ENCODE results near the gene PTPN3. TPM values are rescaled to one million over a fixed set of nuclear protein-coding genes. Genes with fewer than 3 reads are reported as not detected.

The PTPN3 gene
- total RNA-seq, 2 donors from 2014 or later = 16.9 to 20.3 TPM

GRCh38 chr9:109519366-109519765 lies 21.3 kb upstream of the PTPN3 start:
- DNase-seq (ENCODE audit: low spot score) (no peak), ATAC-seq (ENCODE audit: insufficient number of reproducible peaks, low FRiP score, low read depth) (no peak)
- Histone ChIP-seq H3K4me1 (ENCODE audit: control insufficient read depth in 1 of 2, low read depth in 2 of 2) (peaks cover 0 to 13% of the 10 kb centered on the region in 2 donors), H3K27me3 (replicated peaks; ENCODE audit: insufficient read depth) (no peaks in the 10 kb centered on the region), H3K4me3 (no peak overlapping the region), H3K27ac (no peak overlapping the region), H3K9me3 (no peaks in the 10 kb centered on the region), H3K36me3 (no peaks in the 10 kb centered on the region)
- no peak for TF ChIP-seq CTCF (IDR thresholded peaks at IDR 0.05)

- Histone ChIP-seq H3K27me3 (replicated peaks; ENCODE audit: insufficient read depth) (no peaks in the 10 kb centered on the region), H3K27ac (peak overlapping the region in 1 of 2 donors; percentile 27), H3K4me1 (ENCODE audit: control insufficient read depth in 1 of 2, low read depth in 2 of 2) (peaks cover 0 to 13% of the 10 kb centered on the region in 2 donors), H3K4me3 (no peak overlapping the region), H3K36me3 (no peaks in the 10 kb centered on the region), H3K9me3 (no peaks in the 10 kb centered on the region)
- ATAC-seq (ENCODE audit: insufficient number of reproducible peaks, low FRiP score, low read depth) (no peak), DNase-seq (ENCODE audit: low spot score) (no peak)
- TF ChIP-seq CTCF (IDR thresholded peaks at IDR 0.05) = no peak
Observed at GRCh38 chr9:109518621-109519335, 20.7 kb upstream of the PTPN3 start.

GRCh38 chr9:109517901-109518377 lies 19.8 kb upstream of the PTPN3 start:
- no peak for TF ChIP-seq CTCF (IDR thresholded peaks at IDR 0.05)
- Histone ChIP-seq H3K9me3 (no peaks in the 10 kb centered on the region), H3K27me3 (replicated peaks; ENCODE audit: insufficient read depth) (no peaks in the 10 kb centered on the region), H3K36me3 (no peaks in the 10 kb centered on the region), H3K27ac (peak overlapping the region; percentile 27 to 40), H3K4me3 (no peak overlapping the region), H3K4me1 (ENCODE audit: control insufficient read depth in 1 of 2, low read depth in 2 of 2) (peaks cover 0 to 13% of the 10 kb centered on the region in 2 donors)
- ATAC-seq (ENCODE audit: insufficient number of reproducible peaks, low FRiP score, low read depth) (no peak), DNase-seq (ENCODE audit: low spot score) (no peak)

- DNase-seq (ENCODE audit: low spot score) = no peak
- Histone ChIP-seq H3K27me3 (replicated peaks; ENCODE audit: insufficient read depth) (no peaks in the 10 kb centered on the region), H3K4me1 (ENCODE audit: control insufficient read depth in 1 of 2, low read depth in 2 of 2) (peaks cover 0 to 26% of the 10 kb centered on the region in 2 donors), H3K9me3 (no peaks in the 10 kb centered on the region), H3K36me3 (no peaks in the 10 kb centered on the region), H3K4me3 (no peak overlapping the region), H3K27ac (no peak overlapping the region)
- no peak for TF ChIP-seq CTCF (IDR thresholded peaks at IDR 0.05)
- ATAC-seq (ENCODE audit: insufficient number of reproducible peaks, low FRiP score, low read depth) = no peak
Observed at GRCh38 chr9:109513871-109514270, 15.8 kb upstream of the PTPN3 start.

GRCh38 chr9:109512170-109512756 lies 14.2 kb upstream of the PTPN3 start:
- TF ChIP-seq CTCF (IDR thresholded peaks at IDR 0.05) = no peak

More at GRCh38 chr9:109512170-109512756, 14.2 kb upstream of the PTPN3 start:
- no peak overlapping the region for H3K4me3 ChIP-seq
- no peaks in the 10 kb centered on the region for H3K27me3 ChIP-seq (replicated peaks; ENCODE audit: insufficient read depth)
- ATAC-seq (ENCODE audit: insufficient number of reproducible peaks, low FRiP score, low read depth) (no peak), DNase-seq (ENCODE audit: low spot score) (no peak)
- no peaks in the 10 kb centered on the region for H3K36me3 ChIP-seq
- no peaks in the 10 kb centered on the region for H3K9me3 ChIP-seq
- no peak overlapping the region for H3K27ac ChIP-seq
- peaks cover 2 to 17% of the 10 kb centered on the region in 2 donors for H3K4me1 ChIP-seq (ENCODE audit: control insufficient read depth in 1 of 2, low read depth in 2 of 2)
